GM12801 (cell line): ENCODE results near the gene GPR37.

Experiments
- TF ChIP-seq, protein P1 (sequence below): IDR thresholded peaks from one replicate; pipeline ENCODE4 v1.5.1; 2011; ENCODE audit warnings: control low read depth; ENCODE audit not compliant: insufficient read length; ENCODE audit errors: extremely low read depth

GPR37 gene

DNA sequence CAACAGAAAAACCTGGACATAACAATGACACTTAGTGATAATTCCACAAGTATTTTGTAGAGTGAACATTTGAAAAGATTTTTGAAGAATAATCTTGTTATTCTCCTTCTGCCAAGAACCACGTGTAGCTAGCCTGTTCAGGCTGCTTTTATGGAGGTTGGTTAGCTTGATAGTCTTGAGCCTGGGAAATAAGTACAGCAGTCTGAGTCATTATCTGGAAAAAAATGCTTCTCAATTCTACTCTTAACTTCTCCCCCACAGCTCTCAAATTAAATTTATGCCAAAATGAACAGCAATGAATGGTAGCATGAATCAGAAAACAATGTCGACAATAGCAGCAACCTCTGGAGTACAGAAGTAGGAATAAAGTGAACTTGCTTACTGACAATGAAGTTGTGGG, 63.2 kb downstream of the GPR37 start:
- TF ChIP-seq, protein P1, sequence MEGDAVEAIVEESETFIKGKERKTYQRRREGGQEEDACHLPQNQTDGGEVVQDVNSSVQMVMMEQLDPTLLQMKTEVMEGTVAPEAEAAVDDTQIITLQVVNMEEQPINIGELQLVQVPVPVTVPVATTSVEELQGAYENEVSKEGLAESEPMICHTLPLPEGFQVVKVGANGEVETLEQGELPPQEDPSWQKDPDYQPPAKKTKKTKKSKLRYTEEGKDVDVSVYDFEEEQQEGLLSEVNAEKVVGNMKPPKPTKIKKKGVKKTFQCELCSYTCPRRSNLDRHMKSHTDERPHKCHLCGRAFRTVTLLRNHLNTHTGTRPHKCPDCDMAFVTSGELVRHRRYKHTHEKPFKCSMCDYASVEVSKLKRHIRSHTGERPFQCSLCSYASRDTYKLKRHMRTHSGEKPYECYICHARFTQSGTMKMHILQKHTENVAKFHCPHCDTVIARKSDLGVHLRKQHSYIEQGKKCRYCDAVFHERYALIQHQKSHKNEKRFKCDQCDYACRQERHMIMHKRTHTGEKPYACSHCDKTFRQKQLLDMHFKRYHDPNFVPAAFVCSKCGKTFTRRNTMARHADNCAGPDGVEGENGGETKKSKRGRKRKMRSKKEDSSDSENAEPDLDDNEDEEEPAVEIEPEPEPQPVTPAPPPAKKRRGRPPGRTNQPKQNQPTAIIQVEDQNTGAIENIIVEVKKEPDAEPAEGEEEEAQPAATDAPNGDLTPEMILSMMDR: no peak

DNA sequence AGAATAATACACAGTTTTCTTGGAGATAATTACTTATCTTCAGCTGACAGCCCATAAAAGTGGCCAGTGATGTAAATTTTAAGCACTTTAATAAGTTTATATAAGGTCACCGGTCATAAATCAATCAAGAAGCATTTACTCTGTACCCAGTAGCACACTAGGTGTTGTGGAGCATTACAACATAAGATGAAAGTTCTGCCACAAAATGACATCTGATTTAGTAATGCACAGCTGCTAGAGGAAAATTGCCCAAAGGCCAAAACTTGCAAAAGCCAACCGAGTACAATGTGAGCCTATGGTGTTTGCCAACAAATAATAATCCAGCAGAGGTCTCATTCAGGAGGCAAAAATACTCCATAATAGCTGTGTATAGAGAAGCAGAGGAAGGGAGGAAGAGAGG, 63.6 kb downstream of the GPR37 start:
- TF ChIP-seq, protein P1: no peak

DNA sequence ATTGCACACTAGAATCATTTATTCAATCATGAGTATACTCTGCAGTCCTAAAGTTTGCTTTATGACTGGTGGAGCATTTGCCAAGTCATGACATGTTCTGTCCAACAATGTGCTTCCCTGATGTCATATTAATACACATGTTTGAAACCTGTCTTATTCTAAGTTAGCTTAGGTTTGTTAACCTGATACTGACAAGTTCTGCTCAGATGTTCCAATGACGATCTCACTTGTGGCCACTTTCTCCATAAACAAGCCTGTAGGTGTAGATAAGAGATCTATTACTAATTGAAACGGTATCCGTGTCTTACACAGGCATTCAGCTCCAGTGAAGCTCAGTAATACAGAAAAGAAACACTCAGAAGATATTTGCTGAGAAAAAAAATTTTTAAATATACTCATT, 64.9 kb downstream of the GPR37 start:
- TF ChIP-seq, protein P1: no peak

DNA sequence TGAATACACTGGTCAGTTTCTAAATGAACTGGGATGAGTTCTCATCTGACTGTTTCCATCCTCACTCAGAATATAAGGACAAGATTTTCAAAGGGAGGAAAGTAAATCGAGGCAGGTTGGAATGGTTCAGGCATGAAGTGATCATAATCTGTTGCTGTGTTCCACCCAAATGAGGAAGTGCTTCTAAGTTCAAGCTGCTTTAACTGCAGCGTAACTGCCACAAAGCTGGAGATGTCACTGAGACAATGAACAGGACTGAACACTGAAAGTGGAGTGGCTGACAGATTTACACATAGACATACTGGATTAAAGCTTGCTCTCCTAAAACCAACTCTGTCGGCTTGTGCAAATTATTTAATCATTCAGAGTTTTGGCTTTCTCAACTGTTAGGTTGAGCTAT, 66.6 kb downstream of the GPR37 start:
- TF ChIP-seq, protein P1: no peak

DNA sequence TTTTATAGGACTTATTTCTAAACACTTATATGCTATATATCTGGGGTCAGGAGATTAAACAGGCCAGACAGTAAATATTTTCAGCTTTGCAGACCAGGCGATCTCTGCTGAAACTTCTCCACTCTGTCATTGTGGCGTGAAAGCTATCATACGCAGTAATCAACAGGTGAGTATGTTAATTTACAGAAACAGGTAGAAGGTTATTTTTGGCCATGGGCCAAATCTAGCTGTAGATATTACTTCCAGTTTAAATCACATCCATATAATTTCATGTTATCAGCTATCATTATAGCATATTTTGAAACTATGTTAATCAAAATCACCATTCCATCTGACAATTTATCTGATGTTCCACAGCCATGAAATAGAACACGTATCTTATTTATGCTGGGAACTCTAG, 67.8 kb downstream of the GPR37 start:
- TF ChIP-seq, protein P1: no peak
